ENCODE measurements around the gene KLF2. TPM values are rescaled to one million over a fixed set of nuclear protein-coding genes. Genes with fewer than 3 reads are reported as not detected.
A peak's percentile ranks its signal among the peaks of the same experiment; 100 is the strongest.

Gene KLF2
- total and polyA plus RNA-seq, 2 of the 13 experiments (the other 11 are each of a cell fraction or from before 2014, with no cell fraction given), result not detected

DNA sequence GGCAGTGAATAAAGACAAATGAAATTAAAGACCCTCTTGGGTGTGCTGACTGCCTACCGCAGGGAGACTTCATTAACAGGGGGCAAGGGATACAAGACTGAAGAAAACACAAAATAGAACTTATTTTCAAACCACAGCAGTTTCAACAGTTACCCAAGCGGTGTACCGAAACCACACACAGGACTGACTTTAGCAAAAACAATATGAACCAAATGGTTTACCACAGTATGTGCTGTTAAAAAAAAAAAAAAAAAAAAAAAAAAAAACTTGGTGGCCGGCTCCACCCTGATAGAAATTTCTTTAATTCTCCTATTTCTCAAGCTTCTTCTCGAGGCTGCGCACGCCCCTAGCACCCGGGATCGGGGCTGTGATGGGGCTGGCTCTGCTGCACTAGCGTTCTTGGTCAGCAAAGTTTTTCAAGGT, 42.6 kb downstream of the KLF2 start:
- intact Hi-C loops (cut with micrococcal nuclease; ENCODE audit: unreplicated experiment) (no loop called here), in situ Hi-C loops (cut with HindIII; ENCODE audit: extremely low pct_ligation_motif_present, low pct_unique_long_range_greater_than_20kb) (no loop called here)
- H2AFZ ChIP-seq (ENCODE audit: low read length), result no peak overlapping the region
- POLR2A ChIA-PET, result no interaction called here
- no peak overlapping the region for H3K9ac ChIP-seq (ENCODE audit: insufficient read depth, low read depth, low read length)
- H3K9me3 ChIP-seq (ENCODE audit: low read length), result no peaks in the 10 kb centered on the region
- H4K20me1 ChIP-seq (ENCODE audit: insufficient read depth, low read length), result no peaks in the 10 kb centered on the region
- no peak for FAIRE-seq
- H3K4me3 ChIP-seq (replicated peaks in 1 of 3; ENCODE audit: insufficient read depth in 1 of 3, low read depth in 2 of 3, low read length in 3 of 3), result no peak overlapping the region
- CTCF ChIA-PET (ENCODE audit: low intra/inter-chr PET ratio, low total read pairs), result no interaction called here
- H3K36me3 ChIP-seq (replicated peaks in 1 of 2; ENCODE audit: control insufficient read depth in 1 of 2, insufficient read depth in 2 of 2, low read length in 2 of 2), result peaks cover 2 to 13% of the 10 kb centered on the region in 2 experiments; a peak in 1 of 5 replicates
- peaks cover 32% of the 10 kb centered on the region for H3K4me1 ChIP-seq (ENCODE audit: insufficient read depth, low read length)
- no TSS peak for BruUV-seq (replicated peaks)
- H3K27me3 ChIP-seq (ENCODE audit: control insufficient read depth in 1 of 2, insufficient read depth in 2 of 2, low read length in 2 of 2), result no peaks in the 10 kb centered on the region
- H3K27ac ChIP-seq (ENCODE audit: extremely low read length, insufficient read depth, low read length), result no peak overlapping the region
- ATAC-seq, result no peak
- no peaks in the 10 kb centered on the region for H3K79me2 ChIP-seq (ENCODE audit: insufficient read depth, low read length)
- TF ChIP-seq AGO1 (IDR thresholded peaks at IDR 0.05; ENCODE audit: low read depth, low read length, poor library complexity, severe bottlenecking) (no peak), RNF2 (conservative IDR thresholded peaks at IDR 0.05; ENCODE audit: low read depth) (no peak), ZNF503 (CRISPR knock-in tag; IDR thresholded peaks at IDR 0.05) (no peak), MIER2 (CRISPR knock-in tag; IDR thresholded peaks at IDR 0.05) (no peak)
- no peak for DNase-seq (ENCODE audit: low spot score)
- no peak overlapping the region for H3K4me2 ChIP-seq (ENCODE audit: low read depth, low read length)
- WGBS (ENCODE audit: low lambda C conversion rate), result 95% methylated on average over 10 of the region's 10 CpGs

- intact Hi-C loops (cut with micrococcal nuclease; ENCODE audit: unreplicated experiment), result no loop called here
- no peak for FAIRE-seq
- TF ChIP-seq RBM22 (optimal IDR thresholded peaks at IDR 0.05; ENCODE audit: low read length) (peak; percentile 24), ZNF10 (CRISPR knock-in tag; IDR thresholded peaks at IDR 0.05; ENCODE audit: borderline replicate concordance, low read depth) (no peak), ZNF607 (CRISPR knock-in tag; IDR thresholded peaks at IDR 0.05; ENCODE audit: borderline replicate concordance) (no peak)
- TF ChIP-seq, protein P1, sequence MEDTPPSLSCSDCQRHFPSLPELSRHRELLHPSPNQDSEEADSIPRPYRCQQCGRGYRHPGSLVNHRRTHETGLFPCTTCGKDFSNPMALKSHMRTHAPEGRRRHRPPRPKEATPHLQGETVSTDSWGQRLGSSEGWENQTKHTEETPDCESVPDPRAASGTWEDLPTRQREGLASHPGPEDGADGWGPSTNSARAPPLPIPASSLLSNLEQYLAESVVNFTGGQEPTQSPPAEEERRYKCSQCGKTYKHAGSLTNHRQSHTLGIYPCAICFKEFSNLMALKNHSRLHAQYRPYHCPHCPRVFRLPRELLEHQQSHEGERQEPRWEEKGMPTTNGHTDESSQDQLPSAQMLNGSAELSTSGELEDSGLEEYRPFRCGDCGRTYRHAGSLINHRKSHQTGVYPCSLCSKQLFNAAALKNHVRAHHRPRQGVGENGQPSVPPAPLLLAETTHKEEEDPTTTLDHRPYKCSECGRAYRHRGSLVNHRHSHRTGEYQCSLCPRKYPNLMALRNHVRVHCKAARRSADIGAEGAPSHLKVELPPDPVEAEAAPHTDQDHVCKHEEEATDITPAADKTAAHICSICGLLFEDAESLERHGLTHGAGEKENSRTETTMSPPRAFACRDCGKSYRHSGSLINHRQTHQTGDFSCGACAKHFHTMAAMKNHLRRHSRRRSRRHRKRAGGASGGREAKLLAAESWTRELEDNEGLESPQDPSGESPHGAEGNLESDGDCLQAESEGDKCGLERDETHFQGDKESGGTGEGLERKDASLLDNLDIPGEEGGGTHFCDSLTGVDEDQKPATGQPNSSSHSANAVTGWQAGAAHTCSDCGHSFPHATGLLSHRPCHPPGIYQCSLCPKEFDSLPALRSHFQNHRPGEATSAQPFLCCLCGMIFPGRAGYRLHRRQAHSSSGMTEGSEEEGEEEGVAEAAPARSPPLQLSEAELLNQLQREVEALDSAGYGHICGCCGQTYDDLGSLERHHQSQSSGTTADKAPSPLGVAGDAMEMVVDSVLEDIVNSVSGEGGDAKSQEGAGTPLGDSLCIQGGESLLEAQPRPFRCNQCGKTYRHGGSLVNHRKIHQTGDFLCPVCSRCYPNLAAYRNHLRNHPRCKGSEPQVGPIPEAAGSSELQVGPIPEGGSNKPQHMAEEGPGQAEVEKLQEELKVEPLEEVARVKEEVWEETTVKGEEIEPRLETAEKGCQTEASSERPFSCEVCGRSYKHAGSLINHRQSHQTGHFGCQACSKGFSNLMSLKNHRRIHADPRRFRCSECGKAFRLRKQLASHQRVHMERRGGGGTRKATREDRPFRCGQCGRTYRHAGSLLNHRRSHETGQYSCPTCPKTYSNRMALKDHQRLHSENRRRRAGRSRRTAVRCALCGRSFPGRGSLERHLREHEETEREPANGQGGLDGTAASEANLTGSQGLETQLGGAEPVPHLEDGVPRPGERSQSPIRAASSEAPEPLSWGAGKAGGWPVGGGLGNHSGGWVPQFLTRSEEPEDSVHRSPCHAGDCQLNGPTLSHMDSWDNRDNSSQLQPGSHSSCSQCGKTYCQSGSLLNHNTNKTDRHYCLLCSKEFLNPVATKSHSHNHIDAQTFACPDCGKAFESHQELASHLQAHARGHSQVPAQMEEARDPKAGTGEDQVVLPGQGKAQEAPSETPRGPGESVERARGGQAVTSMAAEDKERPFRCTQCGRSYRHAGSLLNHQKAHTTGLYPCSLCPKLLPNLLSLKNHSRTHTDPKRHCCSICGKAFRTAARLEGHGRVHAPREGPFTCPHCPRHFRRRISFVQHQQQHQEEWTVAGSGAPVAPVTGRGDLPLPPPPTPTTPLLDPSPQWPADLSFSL (CRISPR knock-in tag; IDR thresholded peaks at IDR 0.05), result peak; percentile 4; the same call in 1 of the 2 replicates
Observed at GRCh38 chr19:16368385-16369305, 44.0 kb downstream of the KLF2 start.

More at GRCh38 chr19:16368385-16369305, 44.0 kb downstream of the KLF2 start:
- WGBS (ENCODE audit: low lambda C conversion rate), result 82% methylated on average over 18 of the region's 18 CpGs
- H4K20me1 ChIP-seq (ENCODE audit: insufficient read depth, low read length), result no peaks in the 10 kb centered on the region
- no peaks in the 10 kb centered on the region for H3K9me3 ChIP-seq (ENCODE audit: low read length)
- no peak overlapping the region for H2AFZ ChIP-seq (ENCODE audit: low read length)
- in situ Hi-C loops (cut with HindIII; ENCODE audit: extremely low pct_ligation_motif_present, low pct_unique_long_range_greater_than_20kb), result no loop called here
- H3K79me2 ChIP-seq (ENCODE audit: insufficient read depth, low read length), result no peaks in the 10 kb centered on the region
- POLR2A ChIA-PET, result no interaction called here
- H3K27ac ChIP-seq (ENCODE audit: extremely low read length, insufficient read depth, low read length), result no peak overlapping the region
- CTCF ChIA-PET (ENCODE audit: low intra/inter-chr PET ratio, low total read pairs), result no interaction called here
- no peak for ATAC-seq
- H3K4me2 ChIP-seq (ENCODE audit: low read depth, low read length), result no peak overlapping the region
- H3K36me3 ChIP-seq (replicated peaks in 1 of 2; ENCODE audit: control insufficient read depth in 1 of 2, insufficient read depth in 2 of 2, low read length in 2 of 2), result peaks cover 2 to 20% of the 10 kb centered on the region in 2 experiments; a peak in 3 of 5 replicates
- H3K4me3 ChIP-seq (replicated peaks in 1 of 3; ENCODE audit: insufficient read depth in 1 of 3, low read depth in 2 of 3, low read length in 3 of 3), result no peak overlapping the region
- peaks cover 35% of the 10 kb centered on the region for H3K4me1 ChIP-seq (ENCODE audit: insufficient read depth, low read length)
- H3K9ac ChIP-seq (ENCODE audit: insufficient read depth, low read depth, low read length), result no peak overlapping the region
- peak; percentile 18 for DNase-seq (ENCODE audit: low spot score)
- BruUV-seq (replicated peaks), result TSS peak; percentile 29
- no peaks in the 10 kb centered on the region for H3K27me3 ChIP-seq (ENCODE audit: control insufficient read depth in 1 of 2, insufficient read depth in 2 of 2, low read length in 2 of 2)

All from HepG2 (cell line).